ENCODE results near the gene HERC6.

- TF ChIP-seq CTCF (IDR thresholded peaks at IDR 0.05) (no peak), FOSB (CRISPR knock-in tag; IDR thresholded peaks at IDR 0.05) (no peak), EP300 (IDR thresholded peaks at IDR 0.05) (no peak), REST (IDR thresholded peaks at IDR 0.05) (no peak), POLR2A (IDR thresholded peaks at IDR 0.05; ENCODE audit: low read length) (no peak), NR3C1 (IDR thresholded peaks at IDR 0.05) (no peak), CHD2 (IDR thresholded peaks at IDR 0.05; ENCODE audit: low read length, partially characterized antibody) (no peak), PHF8 (IDR thresholded peaks at IDR 0.05; ENCODE audit: borderline replicate concordance, low read depth) (no peak), ESRRA (IDR thresholded peaks at IDR 0.05; ENCODE audit: borderline replicate concordance, low read length) (no peak), USF2 (IDR thresholded peaks at IDR 0.05) (no peak), HMGXB4 (CRISPR knock-in tag; IDR thresholded peaks at IDR 0.05; ENCODE audit: borderline replicate concordance) (no peak), RNF2 (IDR thresholded peaks at IDR 0.05; ENCODE audit: borderline replicate concordance, low read depth) (no peak), HOXB13 (CRISPR knock-in tag; IDR thresholded peaks at IDR 0.05; ENCODE audit: low read depth) (no peak), RCOR1 (IDR thresholded peaks at IDR 0.05; ENCODE audit: low read depth, low read length) (no peak)
Measured at GRCh38 chr4:88452912-88453311, 74.3 kb downstream of the HERC6 start.

Data from A549 (cell line).